Upper lobe of left lung (tissue), 4 donors: ENCODE measurements around the gene CARD11.

Source experiments
- CTCF ChIP-seq, 6 experiments: fragments of 450-650 bp in 4 of 6; fragments of 200-600 bp in 2 of 6; sonication (generic) in 2 of 6; IDR thresholded peaks; one replicate each; pipeline ENCODE4 v1.5.1; 2016 to 2019; ENCODE audit warnings: antibody characterized with exemption in 6 of 6
- EP300 ChIP-seq, 4 donors: sonication (generic); formaldehyde crosslinking; IDR thresholded peaks; one replicate each; pipeline ENCODE4 v1.5.1; 2017; ENCODE audit warnings: antibody characterized with exemption in 4 of 4, control low read depth in 2 of 4
- POLR2A ChIP-seq, 4 donors: fragments of 450-650 bp; IDR thresholded peaks; one replicate each; pipeline ENCODE4 v1.5.1; 2016 to 2017; ENCODE audit warnings: antibody characterized with exemption in 4 of 4, mild to moderate bottlenecking in 2 of 4
- POLR2AphosphoS5 ChIP-seq, 2 donors: sonication (generic); formaldehyde crosslinking; IDR thresholded peaks; one replicate each; pipeline ENCODE4 v1.5.1; 2017; ENCODE audit warnings: antibody characterized with exemption in 2 of 2

- no peak for TF ChIP-seq CTCF (IDR thresholded peaks at IDR 0.05)
- no peak for TF ChIP-seq POLR2A (IDR thresholded peaks at IDR 0.05)
- TF ChIP-seq EP300 (IDR thresholded peaks at IDR 0.05): no peak
- no peak for TF ChIP-seq POLR2AphosphoS5 (IDR thresholded peaks at IDR 0.05)
These were observed 3.9 kb downstream of the CARD11 start for GRCh38 chr7:3039787-3040186.
